HG03045 (cell line): ENCODE data around the gene GCSAML.

Experiments used
- ATAC-seq: cut with Tn5 transposase; IDR thresholded peaks from one replicate; pipeline ENCODE4 v1.9.1; 2021; ENCODE audit warnings: mild to moderate bottlenecking, moderate library complexity; ENCODE audit not compliant: unreplicated experiment

GCSAML gene

GRCh38 chr1:247562198-247562597, 13.3 kb downstream of the GCSAML start:
- ATAC-seq, result no peak

GRCh38 chr1:247574236-247574635, 25.3 kb downstream of the GCSAML start:
- no peak for ATAC-seq

- ATAC-seq, result no peak
Observed at GRCh38 chr1:247574664-247575063, 25.7 kb downstream of the GCSAML start.

GRCh38 chr1:247576514-247576913, 27.6 kb downstream of the GCSAML start:
- ATAC-seq, result no peak

GRCh38 chr1:247578946-247579460, 30.1 kb downstream of the GCSAML start:
- ATAC-seq, result no peak

GRCh38 chr1:247588060-247588459, 39.1 kb downstream of the GCSAML start, which contains the start of gene OR2G2:
OR2G2 (plus strand) TSS chr1:247588360; CDS start chr1:247588360, 0 bp downstream.
- ATAC-seq, result no peak

GRCh38 chr1:247605286-247605685, 56.4 kb downstream of the GCSAML start, which contains the start of gene OR2G3:
OR2G3 (plus strand) TSS chr1:247605586; CDS start chr1:247605586, 0 bp downstream.
- no peak for ATAC-seq

GRCh38 chr1:247613405-247613804, 64.5 kb downstream of the GCSAML start:
- ATAC-seq, result no peak

GRCh38 chr1:247614625-247615024, 65.7 kb downstream of the GCSAML start:
- no peak for ATAC-seq
